OCI-LY7 (cell line): ENCODE data around the gene CORO2A. TPM values are rescaled to one million over a fixed set of nuclear protein-coding genes. Genes with fewer than 3 reads are reported as not detected.

Source experiments
- BruUV-seq: library from RNA; stranded (reverse); fragments of 400-500 nt; replicated peaks from 2 replicates; lab custom pipeline; 2021; lab: Mats Ljungman, UMichigan
- CTCF ChIA-PET: fragments of 300-600 bp; sonication (Branson Sonifier 250); formaldehyde crosslinking; loops from one replicate; lab custom pipeline; 2022; ENCODE audit warnings: antibody characterized with exemption; ENCODE audit not compliant: unreplicated experiment; lab: Charles Lee
- POLR2A ChIA-PET: fragments of 300-600 bp; sonication (Branson Sonifier 250); formaldehyde crosslinking; loops from one replicate; lab custom pipeline; 2022; ENCODE audit warnings: antibody characterized with exemption; lab: Charles Lee
- DNase-seq: peaks from one replicate; pipeline ENCODE4 v3.0.0-alpha.2; 2015; ENCODE audit warnings: low spot score
- H2AFZ ChIP-seq: fragments of 200-600 bp; sonication (generic), shearing (Covaris generic); 2 replicates; pipeline ENCODE4 v1.6.1; 2014; ENCODE audit warnings: mild to moderate bottlenecking, antibody characterized with exemption, low read length, moderate library complexity
- H3K27ac ChIP-seq: fragments of 200-600 bp; sonication (generic); 2 replicates; pipeline ENCODE4 v1.5.1; 2014; ENCODE audit warnings: mixed run types, low read depth, mild to moderate bottlenecking, moderate library complexity, low read length, inconsistent platforms; ENCODE audit not compliant: poor library complexity, severe bottlenecking
- H3K36me3 ChIP-seq: fragments of 200-600 bp; sonication (generic); 2 replicates; pipeline ENCODE4 v1.6.1; 2014; ENCODE audit warnings: mild to moderate bottlenecking, antibody characterized with exemption, low read length, moderate library complexity, mixed read lengths; ENCODE audit not compliant: insufficient read depth
- H3K4me1 ChIP-seq: fragments of 200-600 bp; sonication (generic); 2 replicates; pipeline ENCODE4 v1.5.1; 2014; ENCODE audit warnings: mild to moderate bottlenecking, low read length; ENCODE audit not compliant: insufficient read depth, poor library complexity, severe bottlenecking
- H3K4me2 ChIP-seq: fragments of 200-600 bp; sonication (generic); 2 replicates; pipeline ENCODE4 v1.6.1; 2014; ENCODE audit warnings: mild to moderate bottlenecking, low read length
- H3K4me3 ChIP-seq: fragments of 200-600 bp; sonication (generic); 2 replicates; pipeline ENCODE4 v1.5.1; 2014; ENCODE audit warnings: mild to moderate bottlenecking, low read depth, low read length; ENCODE audit not compliant: poor library complexity, severe bottlenecking
- H3K79me2 ChIP-seq: fragments of 200-600 bp; sonication (generic); 2 replicates; pipeline ENCODE4 v1.6.1; 2016; ENCODE audit warnings: low read depth, mild to moderate bottlenecking, low read length, moderate library complexity, mixed read lengths; ENCODE audit not compliant: insufficient read depth
- H3K9me2 ChIP-seq: fragments of 200-600 bp; sonication (generic); 2 replicates; pipeline ENCODE4 v1.6.1; 2016; ENCODE audit warnings: mild to moderate bottlenecking, low read length, mixed read lengths; ENCODE audit not compliant: insufficient read depth
- H3K9me3 ChIP-seq: fragments of 200-600 bp; sonication (generic); 2 replicates; pipeline ENCODE4 v1.6.1; 2014; ENCODE audit warnings: mild to moderate bottlenecking, mixed run types, low read length, mixed read lengths
- H4K20me1 ChIP-seq: fragments of 200-600 bp; sonication (generic); 2 replicates; pipeline ENCODE4 v1.6.1; 2014; ENCODE audit warnings: mild to moderate bottlenecking, antibody characterized with exemption, low read length, moderate library complexity, mixed read lengths; ENCODE audit not compliant: insufficient read depth
- EZH2phosphoT487 ChIP-seq: fragments of 200-600 bp; sonication (generic); IDR thresholded peaks from 2 replicates; pipeline ENCODE4 v1.6.1; 2018; ENCODE audit warnings: low read depth, borderline replicate concordance, mild to moderate bottlenecking, mixed run types, antibody characterized with exemption, low read length, moderate library complexity, mixed read lengths
- intact Hi-C: fragments of 100-400 bp; cut with micrococcal nuclease; formaldehyde crosslinking; loops from one replicate; pipeline ENCODE4 v1.10.0; 2022; ENCODE audit not compliant: unreplicated experiment
- total RNA-seq, 2 experiments: library from RNA; depleted of rRNA in 1 of 2; stranded (reverse); fragments of >200 nt in 1 of 2; shearing (Covaris generic) in 1 of 2; gene quantifications; 2 replicates each; pipeline ENCODE4 v1.2.3, GENCODE V29; 2014 to 2022
- TF ChIP-seq, protein P1 (sequence below): fragments of 200-600 bp; sonication (generic); conservative IDR thresholded peaks from 2 replicates; pipeline ENCODE4 v1.5.1; 2014; ENCODE audit warnings: mild to moderate bottlenecking, antibody characterized with exemption, low read length, moderate library complexity, mixed read lengths

Gene CORO2A
- total RNA-seq, 2 experiments from 2014 or later = 1.8 to 3.9 TPM

DNA sequence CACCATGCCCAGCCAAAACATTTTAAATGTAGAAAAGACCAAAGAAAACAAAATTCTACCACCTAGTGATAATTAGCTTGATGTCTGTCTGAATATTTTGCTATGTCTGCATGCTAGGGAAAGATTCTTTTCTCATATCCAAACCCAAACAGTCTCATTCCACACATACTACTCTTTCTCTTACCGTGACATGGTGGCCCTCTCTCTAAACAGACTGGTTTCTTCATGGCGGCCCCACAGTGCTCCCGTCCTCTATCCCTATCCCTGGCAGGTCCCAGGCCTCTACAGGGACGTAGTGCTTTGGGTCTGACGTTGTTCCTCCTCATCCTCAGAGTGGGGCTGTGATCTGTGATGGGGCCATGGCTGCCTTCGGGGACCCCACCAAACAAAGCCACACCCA lies 8.1 kb downstream of the CORO2A start:
- Histone ChIP-seq H4K20me1 (no peaks in the 10 kb centered on the region), H3K79me2 (no peaks in the 10 kb centered on the region), H3K9me2 (no peaks in the 10 kb centered on the region), H3K4me2 (no peak overlapping the region), H3K27ac (no peak overlapping the region), H2AFZ (no peak overlapping the region), H3K4me3 (no peak overlapping the region), H3K9me3 (no peaks in the 10 kb centered on the region), H3K36me3 (no peaks in the 10 kb centered on the region), H3K4me1 (peaks cover 3% of the 10 kb centered on the region)
- no peak for TF ChIP-seq EZH2phosphoT487
- TF ChIP-seq, protein P1, sequence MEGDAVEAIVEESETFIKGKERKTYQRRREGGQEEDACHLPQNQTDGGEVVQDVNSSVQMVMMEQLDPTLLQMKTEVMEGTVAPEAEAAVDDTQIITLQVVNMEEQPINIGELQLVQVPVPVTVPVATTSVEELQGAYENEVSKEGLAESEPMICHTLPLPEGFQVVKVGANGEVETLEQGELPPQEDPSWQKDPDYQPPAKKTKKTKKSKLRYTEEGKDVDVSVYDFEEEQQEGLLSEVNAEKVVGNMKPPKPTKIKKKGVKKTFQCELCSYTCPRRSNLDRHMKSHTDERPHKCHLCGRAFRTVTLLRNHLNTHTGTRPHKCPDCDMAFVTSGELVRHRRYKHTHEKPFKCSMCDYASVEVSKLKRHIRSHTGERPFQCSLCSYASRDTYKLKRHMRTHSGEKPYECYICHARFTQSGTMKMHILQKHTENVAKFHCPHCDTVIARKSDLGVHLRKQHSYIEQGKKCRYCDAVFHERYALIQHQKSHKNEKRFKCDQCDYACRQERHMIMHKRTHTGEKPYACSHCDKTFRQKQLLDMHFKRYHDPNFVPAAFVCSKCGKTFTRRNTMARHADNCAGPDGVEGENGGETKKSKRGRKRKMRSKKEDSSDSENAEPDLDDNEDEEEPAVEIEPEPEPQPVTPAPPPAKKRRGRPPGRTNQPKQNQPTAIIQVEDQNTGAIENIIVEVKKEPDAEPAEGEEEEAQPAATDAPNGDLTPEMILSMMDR = no peak
- POLR2A ChIA-PET = interaction anchor here (0.9 kb wide), 1 partner anchor 25 kb away, joined by 3 read pairs; no protein-coding TSS in a partner anchor
- CTCF ChIA-PET = no interaction called here
- DNase-seq = no peak
- BruUV-seq = no TSS peak
- intact Hi-C loops = no loop called here

DNA sequence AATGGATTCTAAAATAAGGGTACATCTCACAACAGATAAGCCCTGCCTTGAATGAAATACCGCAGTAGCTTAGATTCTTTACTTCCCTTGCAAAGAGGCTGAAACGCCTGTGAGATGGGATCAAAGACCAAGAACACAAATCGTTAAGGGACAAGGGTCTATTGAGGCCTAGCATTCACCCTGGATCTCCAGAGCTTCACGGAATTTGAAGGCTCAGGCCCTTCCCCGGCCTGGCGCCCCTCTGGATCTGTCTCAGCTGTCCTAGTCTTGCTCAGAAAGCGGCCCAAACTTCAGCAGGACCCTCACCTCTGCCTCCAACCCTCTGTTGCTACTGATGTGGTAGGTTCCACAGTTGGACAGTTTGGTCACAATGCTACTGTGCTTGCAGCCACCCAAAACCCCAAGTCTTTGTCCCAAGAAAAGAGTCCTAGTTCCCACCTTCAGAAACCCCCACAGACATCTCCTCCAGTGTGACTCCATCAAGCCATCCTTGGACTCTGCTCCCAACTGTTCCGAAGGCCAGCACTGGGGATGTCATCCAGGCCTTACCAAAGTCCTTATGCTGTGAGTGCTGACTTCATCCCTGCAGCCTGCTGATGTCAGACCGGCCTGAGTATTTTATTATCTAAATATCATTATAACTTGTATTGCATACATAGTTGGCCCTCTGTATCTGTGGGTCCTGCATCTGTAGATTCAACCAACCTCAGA lies 9.4 kb downstream of the CORO2A start:
- ChIA-PET POLR2A (no interaction called here), CTCF (no interaction called here)
- Histone ChIP-seq H3K36me3 (no peaks in the 10 kb centered on the region), H3K9me2 (no peaks in the 10 kb centered on the region), H3K4me3 (no peak overlapping the region), H3K79me2 (no peaks in the 10 kb centered on the region), H3K9me3 (no peaks in the 10 kb centered on the region), H3K27ac (no peak overlapping the region), H4K20me1 (no peaks in the 10 kb centered on the region), H2AFZ (no peak overlapping the region), H3K4me1 (peaks cover 4% of the 10 kb centered on the region), H3K4me2 (no peak overlapping the region)
- intact Hi-C loops = no loop called here
- BruUV-seq = no TSS peak
- DNase-seq = no peak
- TF ChIP-seq, protein P1 = no peak
- no peak for TF ChIP-seq EZH2phosphoT487
